Activated CD8-positive, alpha-beta T cell treated with anti-CD3 and anti-CD28 coated beads for 36 hours (primary cell): ENCODE measurements around the gene PCDHGA11. TPM values are rescaled to one million over a fixed set of nuclear protein-coding genes. Genes with fewer than 3 reads are reported as not detected.

ENCODE experiments used
- ATAC-seq: fragments of 200-7000 bp; cut with Tn5 transposase; one replicate; pipeline ENCODE4 v1.10.0; 2021; ENCODE audit warnings: mild to moderate bottlenecking, moderate library complexity
- CTCF ChIA-PET: fragments of 350-600 bp; sonication (Branson Sonifier 250); formaldehyde crosslinking; loops from one replicate; lab custom pipeline; 2021; ENCODE audit warnings: antibody characterized with exemption; lab: Charles Lee
- POLR2A ChIA-PET: fragments of 350-600 bp; sonication (Branson Sonifier 250); formaldehyde crosslinking; loops from one replicate; lab custom pipeline; 2021; ENCODE audit warnings: antibody characterized with exemption; lab: Charles Lee
- DNase-seq: peaks from one replicate; pipeline ENCODE4 v3.0.0-alpha.2; 2020
- H3K27ac Mint-ChIP-seq: one replicate; pipeline ENCODE4 v1.8.0; 2021; ENCODE audit warnings: mild to moderate bottlenecking, mixed read lengths
- H3K27me3 Mint-ChIP-seq: one replicate; pipeline ENCODE4 v1.8.0; 2021; ENCODE audit warnings: mixed read lengths
- H3K36me3 Mint-ChIP-seq: one replicate; pipeline ENCODE4 v1.8.0; 2021; ENCODE audit warnings: low read depth, mixed read lengths
- H3K4me1 Mint-ChIP-seq: one replicate; pipeline ENCODE4 v1.8.0; 2021; ENCODE audit warnings: low read depth, mixed read lengths
- H3K4me3 Mint-ChIP-seq: one replicate; pipeline ENCODE4 v1.8.0; 2021; ENCODE audit warnings: mild to moderate bottlenecking, moderate library complexity, mixed read lengths
- H3K9me3 Mint-ChIP-seq: one replicate; pipeline ENCODE4 v1.8.0; 2021; ENCODE audit warnings: mixed read lengths
- CTCF ChIP-seq: fragments of 200-600 bp; IDR thresholded peaks from one replicate; pipeline ENCODE4 v1.8.0; 2022; ENCODE audit warnings: antibody characterized with exemption, mild to moderate bottlenecking
- intact Hi-C: fragments of 100-400 bp; cut with micrococcal nuclease; formaldehyde crosslinking; loops from one replicate; pipeline ENCODE4 v1.10.0; 2022
- total RNA-seq, 2 experiments: library from RNA; stranded (reverse); gene quantifications; one replicate each; pipeline ENCODE4 v1.2.3, GENCODE V29; 2021

The PCDHGA11 gene
- total RNA-seq, 2 experiments from 2014 or later: not detected

DNA sequence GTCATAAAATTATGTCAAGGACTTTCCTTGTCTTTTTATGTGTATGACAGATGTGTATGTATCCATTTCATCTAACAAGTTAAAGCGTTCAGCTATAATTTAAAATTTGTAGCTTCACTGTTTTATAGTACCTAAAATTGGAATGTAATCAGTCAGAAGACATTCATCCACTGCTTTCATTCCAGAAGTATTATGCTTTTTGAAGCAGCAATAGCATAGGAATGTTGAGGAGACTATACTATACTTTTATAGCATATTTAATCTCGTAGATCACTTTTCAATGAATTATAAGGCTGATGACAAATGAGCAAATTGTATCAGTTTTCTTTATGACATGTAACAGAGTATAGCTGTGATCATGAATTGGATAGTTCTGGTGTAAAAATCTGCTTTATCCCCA is 16.4 kb downstream of the PCDHGA11 start:
- intact Hi-C loops: no loop called here
- CTCF ChIA-PET: interaction anchor here (1.5 kb wide), 1 partner anchor 9 kb away, joined by 3 read pairs; no protein-coding TSS in a partner anchor
- peaks cover 2% of the 10 kb centered on the region for H3K36me3 Mint-ChIP-seq
- ATAC-seq (no peak), DNase-seq (no peak)
- H3K9me3 Mint-ChIP-seq: peaks cover 6% of the 10 kb centered on the region
- H3K27ac Mint-ChIP-seq: no peak overlapping the region
- H3K4me3 Mint-ChIP-seq: no peak overlapping the region
- no peak for TF ChIP-seq CTCF
- POLR2A ChIA-PET: no interaction called here
- H3K27me3 Mint-ChIP-seq: peaks cover 20% of the 10 kb centered on the region
- no peaks in the 10 kb centered on the region for H3K4me1 Mint-ChIP-seq

GRCh38 chr5:141439411-141440141 is 18.7 kb downstream of the PCDHGA11 start:
- peaks cover 12% of the 10 kb centered on the region for H3K27me3 Mint-ChIP-seq
- no peaks in the 10 kb centered on the region for H3K36me3 Mint-ChIP-seq
- ChIA-PET CTCF (interaction anchor here (1.2 to 1.9 kb wide), 3 partner anchors 9 to 124 kb away, joined by 3 to 7 read pairs (median 4); partner anchors contain the start of genes PCDHGA11 and PCDHGA12), POLR2A (no interaction called here)
- H3K4me1 Mint-ChIP-seq: no peaks in the 10 kb centered on the region
- intact Hi-C loops: no loop called here
- no peak overlapping the region for H3K27ac Mint-ChIP-seq
- no peak overlapping the region for H3K4me3 Mint-ChIP-seq
- TF ChIP-seq CTCF: no peak
- no peak for DNase-seq
- peaks cover 2% of the 10 kb centered on the region for H3K9me3 Mint-ChIP-seq
- no peak for ATAC-seq

GRCh38 chr5:141440341-141440740 is 19.5 kb downstream of the PCDHGA11 start:
- no peaks in the 10 kb centered on the region for H3K36me3 Mint-ChIP-seq
- intact Hi-C loops: no loop called here
- H3K9me3 Mint-ChIP-seq: peaks cover 2% of the 10 kb centered on the region
- DNase-seq (no peak), ATAC-seq (no peak)
- no peak overlapping the region for H3K4me3 Mint-ChIP-seq
- POLR2A ChIA-PET: no interaction called here
- CTCF ChIA-PET: interaction anchor here (1.2 to 1.9 kb wide), 3 partner anchors 10 to 124 kb away, joined by 3 to 7 read pairs (median 4); partner anchors contain the start of genes PCDHGA11 and PCDHGA12
- H3K4me1 Mint-ChIP-seq: no peaks in the 10 kb centered on the region
- H3K27ac Mint-ChIP-seq: no peak overlapping the region
- peaks cover 12% of the 10 kb centered on the region for H3K27me3 Mint-ChIP-seq
- TF ChIP-seq CTCF: no peak

DNA sequence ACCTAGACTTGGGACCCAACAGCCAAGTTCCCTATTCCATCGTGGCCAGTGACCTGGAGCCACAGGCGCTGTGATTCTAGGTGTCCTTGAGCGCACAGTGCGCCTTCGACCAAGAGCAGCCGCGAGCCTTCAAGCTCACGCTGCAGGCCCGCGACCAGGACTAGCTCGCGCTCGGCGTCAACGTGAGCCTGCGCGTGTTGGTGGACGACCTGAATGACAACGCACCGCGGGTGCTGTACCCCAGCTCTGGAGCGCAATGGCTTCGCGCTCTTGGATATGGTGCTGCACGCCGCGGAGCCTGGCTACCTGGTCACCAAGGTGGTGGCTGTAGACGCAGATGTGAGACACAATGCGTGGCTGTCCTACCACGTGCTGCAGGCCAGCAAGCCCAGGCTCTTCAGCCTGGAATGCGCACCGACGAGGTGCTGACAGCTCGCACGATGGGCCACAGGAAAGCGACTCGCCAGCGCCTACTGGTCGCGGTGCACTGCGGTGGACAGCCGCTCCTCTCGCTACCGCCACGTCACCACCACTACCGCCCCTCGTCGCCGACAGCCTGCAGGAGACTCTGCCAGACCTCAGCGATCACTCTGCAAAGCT is 20.8 kb downstream of the PCDHGA11 start:
- intact Hi-C loops: no loop called here
- DNase-seq: no peak
- H3K36me3 Mint-ChIP-seq: no peaks in the 10 kb centered on the region
- TF ChIP-seq CTCF: no peak
- H3K4me1 Mint-ChIP-seq: no peaks in the 10 kb centered on the region
- H3K27ac Mint-ChIP-seq: no peak overlapping the region
- CTCF ChIA-PET: interaction anchor here (0.6 to 1.3 kb wide), 2 partner anchors 12 kb away, joined by 3 to 4 read pairs; partner anchors contain the start of gene PCDHGA12
- POLR2A ChIA-PET: no interaction called here
- no peak overlapping the region for H3K4me3 Mint-ChIP-seq
- ATAC-seq: no peak
- H3K27me3 Mint-ChIP-seq: peaks cover 16% of the 10 kb centered on the region
- H3K9me3 Mint-ChIP-seq: peaks cover 2% of the 10 kb centered on the region

DNA sequence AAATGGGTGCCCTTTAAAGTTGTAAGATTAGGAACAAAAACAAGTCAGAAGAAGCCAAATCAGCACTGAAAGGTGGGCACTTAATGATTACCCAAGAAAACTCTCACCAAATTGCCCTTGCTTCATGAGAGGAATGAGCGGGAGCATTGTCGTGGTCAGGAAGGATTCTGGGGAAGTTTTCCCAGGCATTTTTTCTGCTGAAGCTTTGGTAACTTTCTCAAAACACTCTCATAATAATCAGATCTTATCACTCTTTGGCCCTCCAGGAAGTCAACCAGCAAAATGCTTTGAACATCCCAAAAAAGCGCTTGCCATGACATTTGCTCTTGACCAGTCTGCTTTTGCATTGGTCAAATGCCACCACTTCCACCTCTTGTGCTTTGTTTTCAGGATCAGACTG is 44.5 kb downstream of the PCDHGA11 start:
- Mint-ChIP-seq H3K9me3 (peaks cover 3% of the 10 kb centered on the region), H3K27me3 (peaks cover 17% of the 10 kb centered on the region), H3K27ac (no peak overlapping the region), H3K4me1 (no peaks in the 10 kb centered on the region), H3K36me3 (no peaks in the 10 kb centered on the region), H3K4me3 (no peak overlapping the region)
- ATAC-seq (no peak), DNase-seq (no peak)
- POLR2A ChIA-PET: no interaction called here
- intact Hi-C loops: no loop called here
- CTCF ChIA-PET: interaction anchor here (0.9 to 1.4 kb wide), 2 partner anchors 35 to 46 kb away, joined by 3 to 4 read pairs; partner anchors contain the start of gene PCDHGA12
- no peak for TF ChIP-seq CTCF
